GM11168 (cell line): ENCODE results near the gene TLE2.
"Not testable (repeated sequence)": the region's sequence is repeated elsewhere in the genome, so short reads cannot be mapped to it uniquely, and the experiment has no call there.

Experiments used
- in situ Hi-C: fragments of 300-500 bp; cut with MboI; formaldehyde crosslinking; loops from one replicate; pipeline ENCODE4 v1.12.0; 2022; ENCODE audit warnings: low sequenced_read_pairs; ENCODE audit not compliant: unreplicated experiment

Gene TLE2

GRCh38 chr19:3056417-3057088 is 27.5 kb upstream of the TLE2 start:
- in situ Hi-C loops, result no loop called here

GRCh38 chr19:3055741-3056416 is 26.8 kb upstream of the TLE2 start:
- in situ Hi-C loops, result no loop called here

DNA sequence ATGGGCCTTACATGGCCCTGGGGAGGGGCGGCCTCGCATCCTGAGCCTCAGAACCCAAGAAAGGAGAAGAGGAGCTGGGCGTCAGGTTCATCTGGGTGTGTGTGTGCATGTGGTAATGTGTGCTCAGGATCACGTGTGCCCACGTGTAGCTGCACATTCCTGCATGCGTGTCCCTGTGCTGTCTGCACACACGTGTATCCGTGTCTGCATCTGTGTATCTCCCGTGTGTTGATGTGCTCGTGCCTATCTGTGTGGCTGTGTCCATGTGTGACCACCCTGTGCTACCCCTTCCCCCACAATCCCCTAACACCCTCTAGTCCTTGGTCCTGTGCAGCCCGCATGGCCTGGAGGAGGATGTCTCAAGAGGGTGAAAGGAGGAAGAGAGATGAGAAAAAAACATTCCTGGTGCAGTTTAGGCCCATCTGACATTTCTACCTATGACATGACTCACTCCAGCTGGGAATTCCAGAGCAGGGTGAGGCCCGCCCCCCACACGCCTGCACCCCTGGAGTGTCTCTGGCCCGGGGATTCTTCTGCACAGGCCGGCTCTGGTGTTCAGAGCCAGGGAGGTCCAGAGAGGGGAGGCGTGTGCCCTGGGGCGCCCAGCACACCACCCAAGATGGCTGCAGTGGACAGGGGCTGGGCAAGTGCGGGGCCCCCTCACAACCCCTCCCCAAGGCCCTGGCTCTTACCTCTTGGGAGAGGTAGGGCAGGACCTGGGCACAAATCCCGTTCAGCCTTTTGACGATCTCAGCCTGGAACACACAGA is 26.1 kb upstream of the TLE2 start:
- in situ Hi-C loops, result no loop called here

GRCh38 chr19:3054265-3054971 is 25.3 kb upstream of the TLE2 start:
- in situ Hi-C loops, result no loop called here

- in situ Hi-C loops, result no loop called here
These were observed 24.7 kb upstream of the TLE2 start for GRCh38 chr19:3053780-3054179.

- in situ Hi-C loops, result no loop called here
These were observed 24.1 kb upstream of the TLE2 start for GRCh38 chr19:3053218-3053621.

GRCh38 chr19:3050016-3050415 is 20.9 kb upstream of the TLE2 start:
- in situ Hi-C loops, result not testable (repeated sequence)

DNA sequence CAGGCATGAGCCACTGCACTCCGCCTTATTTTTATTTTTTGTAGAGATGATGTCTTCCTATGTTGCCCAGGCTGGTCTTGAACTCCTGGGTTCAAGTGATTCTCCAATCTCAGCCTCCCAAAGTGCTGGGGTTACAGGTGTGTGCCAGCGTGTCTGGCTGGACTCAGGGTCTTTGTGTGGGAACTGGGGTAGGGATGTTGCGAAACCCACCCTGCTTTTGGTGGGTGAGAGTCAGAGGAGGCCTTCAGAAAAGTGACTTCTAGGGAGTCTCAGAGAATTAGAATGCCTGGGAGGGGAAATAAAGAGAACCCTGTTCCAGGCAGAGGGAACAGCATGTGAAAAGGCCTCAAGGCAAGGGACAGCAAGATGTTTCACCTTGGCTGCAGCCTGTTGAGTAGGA is 20.0 kb upstream of the TLE2 start:
- in situ Hi-C loops, result no loop called here

DNA sequence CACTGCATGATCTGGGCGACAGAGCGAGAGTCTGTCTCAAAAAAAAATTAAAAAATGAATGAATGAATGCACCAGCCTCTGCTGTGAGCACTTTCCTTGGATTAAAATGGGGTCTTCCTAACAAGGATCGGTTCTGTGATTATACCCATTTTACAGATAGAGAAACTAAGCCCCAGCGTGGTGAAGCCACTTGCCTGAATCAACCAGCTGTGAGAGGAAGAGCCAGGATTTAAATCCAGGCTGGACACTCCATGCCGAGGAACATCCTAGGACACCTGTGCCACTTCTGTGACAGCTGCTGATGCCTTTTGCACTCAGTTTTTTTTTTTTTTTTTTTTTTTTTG is 19.1 kb upstream of the TLE2 start:
- in situ Hi-C loops, result no loop called here

- in situ Hi-C loops, result no loop called here
These were observed 18.6 kb upstream of the TLE2 start for GRCh38 chr19:3047496-3048189.

DNA sequence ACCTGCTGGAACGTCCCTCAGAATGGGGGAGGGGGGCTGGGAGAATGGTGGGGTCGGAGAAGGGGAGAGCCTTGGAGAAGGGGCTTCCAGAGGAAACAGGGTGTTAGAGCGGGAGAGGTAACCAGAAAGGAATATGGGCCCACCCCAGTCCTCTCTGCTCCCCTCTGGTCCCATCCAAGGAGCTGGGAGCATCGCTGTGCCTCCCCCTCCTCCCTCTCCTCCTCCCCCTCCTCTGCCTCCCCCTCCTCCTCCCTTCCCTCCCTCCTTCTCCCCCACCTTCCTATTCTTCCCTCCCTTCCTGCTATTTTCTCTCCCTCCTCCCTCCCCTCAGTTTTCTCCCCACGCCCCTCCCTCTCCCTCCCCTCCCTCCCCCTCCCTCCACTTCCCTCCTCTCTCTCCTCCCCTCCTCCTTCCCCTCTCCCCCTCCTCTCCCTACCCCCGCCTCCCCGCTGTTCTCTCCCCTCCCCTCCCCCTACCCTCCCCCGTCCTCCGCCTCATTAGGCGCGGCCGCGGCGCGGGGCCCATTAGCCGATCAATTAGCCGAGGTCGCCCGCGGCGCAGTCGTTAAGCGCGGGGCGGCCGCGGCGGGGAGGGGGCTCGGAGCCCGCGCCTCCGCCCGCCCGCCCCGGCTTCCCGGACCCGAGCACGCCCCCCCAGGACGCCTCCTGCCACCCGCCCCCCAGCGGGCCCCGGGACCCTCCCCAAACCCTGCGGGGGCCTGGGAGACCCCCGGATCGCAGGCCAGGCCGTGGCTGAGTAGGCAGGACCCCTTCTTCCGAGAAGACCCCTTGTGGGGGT is 17.8 kb upstream of the TLE2 start:
- in situ Hi-C loops, result no loop called here

- in situ Hi-C loops, result no loop called here
These were observed 17.0 kb upstream of the TLE2 start for GRCh38 chr19:3045885-3046697.

DNA sequence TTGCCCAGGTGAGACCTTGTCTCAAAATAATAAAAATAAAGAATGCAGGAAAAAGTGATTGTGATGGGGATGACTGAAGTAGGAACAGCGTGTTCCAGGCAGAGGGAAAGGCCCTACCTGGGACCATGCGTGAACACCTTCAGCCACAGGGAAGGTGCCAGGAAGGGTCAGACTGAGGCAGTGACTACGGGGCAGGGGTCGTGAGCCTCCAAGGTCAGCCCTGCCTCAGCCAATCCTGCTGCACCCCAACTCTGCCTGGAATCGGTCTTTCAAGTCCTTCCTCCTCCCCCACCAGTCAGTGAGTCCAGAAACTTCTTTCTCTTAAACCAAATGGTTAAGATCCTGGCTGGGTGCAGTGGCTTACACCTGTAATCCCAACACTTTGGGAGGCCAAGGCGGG is 16.1 kb upstream of the TLE2 start:
- in situ Hi-C loops, result no loop called here

GRCh38 chr19:3042621-3043267 is 13.7 kb upstream of the TLE2 start:
- in situ Hi-C loops, result no loop called here

GRCh38 chr19:3041761-3042620 is 12.9 kb upstream of the TLE2 start:
- in situ Hi-C loops, result no loop called here

- in situ Hi-C loops, result no loop called here
These were observed 12.2 kb upstream of the TLE2 start for GRCh38 chr19:3041327-3041726.

GRCh38 chr19:3039641-3040077 is 10.6 kb upstream of the TLE2 start:
- in situ Hi-C loops, result no loop called here
